Vagina (tissue), 2 donors: ENCODE results near the gene HMSD. TPM values are rescaled to one million over a fixed set of nuclear protein-coding genes. Genes with fewer than 3 reads are reported as not detected.

ENCODE experiments used
- DNase-seq, 2 donors: peaks; one replicate each; pipeline ENCODE4 v3.0.0-alpha.2; 2017; ENCODE audit errors: extremely low spot score in 2 of 2
- H3K27ac ChIP-seq: fragments of 200-600 bp; sonication (generic); one replicate; pipeline ENCODE4 v1.5.1; 2019
- H3K27me3 ChIP-seq: fragments of 200-600 bp; sonication (generic); one replicate; pipeline ENCODE4 v1.5.1; 2019
- H3K36me3 ChIP-seq, 2 donors: fragments of 200-600 bp; sonication (generic); one replicate each; pipeline ENCODE4 v1.5.1; 2017 to 2019
- H3K4me1 ChIP-seq: fragments of 200-600 bp; sonication (generic); one replicate; pipeline ENCODE4 v1.5.1; 2019
- H3K4me3 ChIP-seq, 2 donors: fragments of 200-600 bp; sonication (generic); 1 replicate in 1 of 2; 2 replicates in 1 of 2; pipeline ENCODE4 v1.5.1; 2016 to 2019
- H3K9me3 ChIP-seq: fragments of 200-600 bp; sonication (generic); one replicate; pipeline ENCODE4 v1.5.1; 2019
- POLR2A ChIP-seq, 2 donors: fragments of 450-650 bp; IDR thresholded peaks; one replicate each; pipeline ENCODE4 v1.6.1; 2017; ENCODE audit warnings: antibody characterized with exemption in 2 of 2, mild to moderate bottlenecking in 2 of 2, moderate library complexity in 2 of 2
- POLR2AphosphoS5 ChIP-seq, 2 donors: sonication (generic); formaldehyde crosslinking; IDR thresholded peaks; one replicate each; pipeline ENCODE4 v1.9.0; 2017; ENCODE audit warnings: antibody characterized with exemption in 2 of 2, mild to moderate bottlenecking in 2 of 2, low read depth in 1 of 2; ENCODE audit not compliant: insufficient read depth in 1 of 2
- intact Hi-C: fragments of 100-400 bp; cut with DNase I; formaldehyde crosslinking; loops from one replicate; pipeline ENCODE4 v1.15.1; 2023
- total RNA-seq: library from RNA; depleted of rRNA; stranded (reverse); fragments of >200 nt; gene quantifications from one replicate; pipeline ENCODE4 v1.2.3, GENCODE V29; 2016
- TF ChIP-seq, protein P1 (sequence below), 3 experiments: fragments of 450-650 bp in 2 of 3; fragments of 200-600 bp in 1 of 3; sonication (generic) in 1 of 3; IDR thresholded peaks; one replicate each; pipeline ENCODE4 v1.5.1; 2017 to 2019; ENCODE audit warnings: antibody characterized with exemption in 3 of 3, mild to moderate bottlenecking in 2 of 3, moderate library complexity in 2 of 3

Gene HMSD
- total RNA-seq, 1 donor from 2014 or later = not detected

DNA sequence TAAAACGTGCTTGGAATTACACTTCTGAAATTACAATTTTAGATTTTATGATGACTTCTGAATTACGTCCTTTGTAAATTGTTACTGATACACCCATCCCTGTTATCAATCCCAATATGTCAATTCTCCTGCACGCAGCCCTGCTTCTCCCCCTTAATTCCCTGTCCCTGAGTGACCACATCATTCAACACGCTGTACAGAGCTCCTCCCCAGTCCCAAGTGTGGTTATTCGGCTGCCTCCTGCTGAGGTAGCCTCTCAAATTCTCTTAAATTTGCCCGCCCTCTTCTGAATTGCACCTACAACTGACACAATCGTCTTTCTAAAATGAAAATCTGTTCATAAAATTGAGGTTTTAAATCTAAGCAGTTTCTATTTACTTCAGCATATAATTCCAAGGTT lies 30.9 kb downstream of the HMSD start:
- Histone ChIP-seq H3K4me3 (peak overlapping the region; percentile 21 to 25), H3K27ac (peak overlapping the region; percentile 8), H3K4me1 (no peaks in the 10 kb centered on the region), H3K36me3 (peaks cover 0 to 8% of the 10 kb centered on the region in 2 donors), H3K27me3 (no peaks in the 10 kb centered on the region), H3K9me3 (no peaks in the 10 kb centered on the region)
- DNase-seq = no peak
- intact Hi-C loops = no loop called here
- TF ChIP-seq, protein P1, sequence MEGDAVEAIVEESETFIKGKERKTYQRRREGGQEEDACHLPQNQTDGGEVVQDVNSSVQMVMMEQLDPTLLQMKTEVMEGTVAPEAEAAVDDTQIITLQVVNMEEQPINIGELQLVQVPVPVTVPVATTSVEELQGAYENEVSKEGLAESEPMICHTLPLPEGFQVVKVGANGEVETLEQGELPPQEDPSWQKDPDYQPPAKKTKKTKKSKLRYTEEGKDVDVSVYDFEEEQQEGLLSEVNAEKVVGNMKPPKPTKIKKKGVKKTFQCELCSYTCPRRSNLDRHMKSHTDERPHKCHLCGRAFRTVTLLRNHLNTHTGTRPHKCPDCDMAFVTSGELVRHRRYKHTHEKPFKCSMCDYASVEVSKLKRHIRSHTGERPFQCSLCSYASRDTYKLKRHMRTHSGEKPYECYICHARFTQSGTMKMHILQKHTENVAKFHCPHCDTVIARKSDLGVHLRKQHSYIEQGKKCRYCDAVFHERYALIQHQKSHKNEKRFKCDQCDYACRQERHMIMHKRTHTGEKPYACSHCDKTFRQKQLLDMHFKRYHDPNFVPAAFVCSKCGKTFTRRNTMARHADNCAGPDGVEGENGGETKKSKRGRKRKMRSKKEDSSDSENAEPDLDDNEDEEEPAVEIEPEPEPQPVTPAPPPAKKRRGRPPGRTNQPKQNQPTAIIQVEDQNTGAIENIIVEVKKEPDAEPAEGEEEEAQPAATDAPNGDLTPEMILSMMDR (IDR thresholded peaks at IDR 0.05) = no peak
- TF ChIP-seq POLR2A (IDR thresholded peaks at IDR 0.05) (no peak), POLR2AphosphoS5 (IDR thresholded peaks at IDR 0.05; ENCODE audit: insufficient read depth in 1 of 2, low read depth in 1 of 2) (no peak)

DNA sequence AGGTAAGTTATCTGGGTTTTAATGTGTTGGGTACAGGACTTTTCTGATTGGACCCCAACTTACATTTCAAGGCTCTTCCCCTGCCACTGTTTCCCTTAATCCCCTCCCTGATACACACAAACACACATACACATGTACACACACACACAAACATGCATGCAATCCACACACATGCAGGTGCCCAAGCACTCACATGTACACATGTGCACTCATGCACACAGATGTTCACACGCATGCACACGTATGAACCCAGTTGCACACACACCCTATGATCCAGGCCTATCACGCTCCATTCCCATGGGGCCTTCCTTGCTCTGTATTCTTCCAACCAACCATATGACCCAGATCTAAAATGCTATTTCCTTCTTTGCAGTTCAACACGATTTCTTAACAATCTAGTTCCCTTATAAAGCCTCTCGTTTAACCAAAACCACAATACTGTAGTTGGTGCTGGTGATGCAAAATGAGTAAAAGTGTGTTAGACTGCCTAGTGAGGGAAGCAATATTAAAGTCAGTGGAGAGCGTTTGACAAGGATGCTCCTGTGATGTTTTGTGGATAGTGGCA lies 31.9 kb downstream of the HMSD start:
- peaks cover 0 to 18% of the 10 kb centered on the region in 2 donors for H3K36me3 ChIP-seq
- intact Hi-C loops = no loop called here
- no peak overlapping the region for H3K27ac ChIP-seq
- TF ChIP-seq POLR2A (IDR thresholded peaks at IDR 0.05) = no peak
- TF ChIP-seq, protein P1 (IDR thresholded peaks at IDR 0.05) = no peak
- TF ChIP-seq POLR2AphosphoS5 (IDR thresholded peaks at IDR 0.05; ENCODE audit: insufficient read depth in 1 of 2, low read depth in 1 of 2) = no peak
- no peak for DNase-seq
- H3K27me3 ChIP-seq = no peaks in the 10 kb centered on the region
- H3K9me3 ChIP-seq = no peaks in the 10 kb centered on the region
- H3K4me1 ChIP-seq = no peaks in the 10 kb centered on the region
- H3K4me3 ChIP-seq = no peak overlapping the region

DNA sequence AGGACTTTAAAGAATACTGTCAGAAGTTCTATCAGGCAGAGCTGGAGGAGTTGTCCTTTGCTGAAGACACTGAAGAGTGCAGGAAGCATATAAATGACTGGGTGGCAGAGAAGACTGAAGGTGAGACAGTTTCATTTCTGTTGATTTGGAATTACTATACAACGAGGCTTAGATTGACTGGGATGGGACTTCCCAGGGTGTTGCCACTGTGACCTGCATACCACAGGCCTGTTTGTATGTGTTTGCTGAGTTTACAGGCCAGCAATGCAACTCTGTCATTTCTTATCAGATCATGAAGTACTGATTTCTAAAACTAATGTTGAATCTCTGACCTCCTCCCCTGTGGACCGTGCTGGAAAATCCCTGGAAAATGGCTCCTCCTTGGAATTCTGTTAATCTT lies 32.6 kb downstream of the HMSD start:
- no peaks in the 10 kb centered on the region for H3K9me3 ChIP-seq
- H3K27ac ChIP-seq = no peak overlapping the region
- no peaks in the 10 kb centered on the region for H3K27me3 ChIP-seq
- TF ChIP-seq, protein P1 (IDR thresholded peaks at IDR 0.05) = no peak
- TF ChIP-seq POLR2AphosphoS5 (IDR thresholded peaks at IDR 0.05; ENCODE audit: insufficient read depth in 1 of 2, low read depth in 1 of 2) (no peak), POLR2A (IDR thresholded peaks at IDR 0.05) (no peak)
- H3K36me3 ChIP-seq = peaks cover 0 to 23% of the 10 kb centered on the region in 2 donors
- no peak for DNase-seq
- intact Hi-C loops = no loop called here
- H3K4me1 ChIP-seq = no peaks in the 10 kb centered on the region
- H3K4me3 ChIP-seq = no peak overlapping the region

DNA sequence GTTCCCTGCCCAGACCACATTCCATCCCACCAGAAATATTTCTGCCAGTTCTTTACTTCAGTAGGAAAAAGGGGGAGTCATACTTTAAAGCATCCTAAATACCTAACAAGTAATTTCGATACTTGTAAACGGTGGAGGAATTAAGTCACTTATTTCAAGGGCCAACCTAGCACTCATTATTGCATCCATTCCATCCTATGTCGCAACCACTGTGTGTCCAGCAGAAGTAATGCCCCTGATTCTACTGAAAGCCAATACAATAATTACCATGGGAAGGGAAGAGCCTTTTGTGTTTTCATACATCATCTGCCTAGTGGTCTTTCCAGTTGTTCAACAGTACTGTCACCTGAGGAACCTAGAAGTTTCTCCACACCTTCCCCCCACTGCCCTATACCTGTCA lies 33.3 kb downstream of the HMSD start:
- no peak overlapping the region for H3K27ac ChIP-seq
- no peaks in the 10 kb centered on the region for H3K9me3 ChIP-seq
- TF ChIP-seq, protein P1 (IDR thresholded peaks at IDR 0.05) = no peak
- TF ChIP-seq POLR2A (IDR thresholded peaks at IDR 0.05) (no peak), POLR2AphosphoS5 (IDR thresholded peaks at IDR 0.05; ENCODE audit: insufficient read depth in 1 of 2, low read depth in 1 of 2) (no peak)
- no peaks in the 10 kb centered on the region for H3K4me1 ChIP-seq
- no peak overlapping the region for H3K4me3 ChIP-seq
- peaks cover 0 to 25% of the 10 kb centered on the region in 2 donors for H3K36me3 ChIP-seq
- no peak for DNase-seq
- no peaks in the 10 kb centered on the region for H3K27me3 ChIP-seq
- intact Hi-C loops = no loop called here

DNA sequence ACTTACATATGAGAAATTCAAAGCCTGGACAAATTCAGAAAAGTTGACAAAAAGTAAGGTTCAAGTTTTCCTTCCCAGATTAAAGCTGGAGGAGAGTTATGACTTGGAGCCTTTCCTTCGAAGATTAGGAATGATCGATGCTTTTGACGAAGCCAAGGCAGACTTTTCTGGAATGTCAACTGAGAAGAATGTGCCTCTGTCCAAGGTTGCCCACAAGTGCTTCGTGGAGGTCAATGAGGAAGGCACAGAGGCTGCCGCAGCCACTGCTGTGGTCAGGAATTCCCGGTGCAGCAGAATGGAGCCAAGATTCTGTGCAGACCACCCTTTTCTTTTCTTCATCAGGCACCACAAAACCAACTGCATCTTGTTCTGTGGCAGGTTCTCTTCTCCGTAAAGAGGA lies 37.8 kb downstream of the HMSD start:
- TF ChIP-seq, protein P1 (IDR thresholded peaks at IDR 0.05) = no peak
- TF ChIP-seq POLR2A (IDR thresholded peaks at IDR 0.05) (no peak), POLR2AphosphoS5 (IDR thresholded peaks at IDR 0.05; ENCODE audit: insufficient read depth in 1 of 2, low read depth in 1 of 2) (no peak)
- Histone ChIP-seq H3K27ac (no peak overlapping the region), H3K36me3 (peaks cover 0 to 25% of the 10 kb centered on the region in 2 donors), H3K4me3 (no peak overlapping the region), H3K9me3 (no peaks in the 10 kb centered on the region), H3K27me3 (no peaks in the 10 kb centered on the region), H3K4me1 (no peaks in the 10 kb centered on the region)
- no peak for DNase-seq
- intact Hi-C loops = no loop called here
